Fibroblast of the aortic adventitia (primary cell): ENCODE measurements around the gene DNAH6. TPM values are rescaled to one million over a fixed set of nuclear protein-coding genes. Genes with fewer than 3 reads are reported as not detected.

ENCODE experiments used
- DNase-seq: peaks from one replicate; pipeline ENCODE4 v3.0.0-alpha.2; 2010; ENCODE audit warnings: low read depth
- H3K4me3 ChIP-seq: 2 replicates; pipeline ENCODE4 v1.5.1; 2011; ENCODE audit warnings: low read depth, mild to moderate bottlenecking, control low read depth, low read length, moderate library complexity
- CTCF ChIP-seq: IDR thresholded peaks from 2 replicates; pipeline ENCODE4 v1.5.1; 2011; ENCODE audit warnings: mild to moderate bottlenecking, low read length, control low read depth, inconsistent platforms; ENCODE audit not compliant: insufficient read depth
- total RNA-seq: library from RNA; depleted of rRNA; stranded (reverse); fragments of >200 nt; gene quantifications from 2 replicates; pipeline ENCODE4 v1.2.3, GENCODE V29; 2012; ENCODE audit warnings: low replicate concordance

The DNAH6 gene
- total RNA-seq, 1 donor = under 0.01 TPM

- DNase-seq = no peak
- no peak for TF ChIP-seq CTCF
- no peak overlapping the region for H3K4me3 ChIP-seq
Observed at GRCh38 chr2:84786601-84787000, 270.3 kb downstream of the DNAH6 start.

GRCh38 chr2:84788027-84788426, 271.7 kb downstream of the DNAH6 start:
- DNase-seq = no peak
- H3K4me3 ChIP-seq = no peak overlapping the region
- no peak for TF ChIP-seq CTCF

GRCh38 chr2:84788498-84788897, 272.2 kb downstream of the DNAH6 start:
- DNase-seq = no peak
- no peak overlapping the region for H3K4me3 ChIP-seq
- no peak for TF ChIP-seq CTCF

GRCh38 chr2:84792856-84793522, 276.7 kb downstream of the DNAH6 start:
- H3K4me3 ChIP-seq = no peak overlapping the region
- no peak for DNase-seq
- TF ChIP-seq CTCF = no peak

- H3K4me3 ChIP-seq = no peak overlapping the region
- no peak for TF ChIP-seq CTCF
- DNase-seq = no peak
Observed at GRCh38 chr2:84793641-84794040, 277.3 kb downstream of the DNAH6 start.

- no peak for DNase-seq
- no peak overlapping the region for H3K4me3 ChIP-seq
- TF ChIP-seq CTCF = no peak
Observed at GRCh38 chr2:84796798-84797197, 280.5 kb downstream of the DNAH6 start.

GRCh38 chr2:84797271-84797670, 281.0 kb downstream of the DNAH6 start:
- no peak for TF ChIP-seq CTCF
- DNase-seq = no peak

More at GRCh38 chr2:84797271-84797670, 281.0 kb downstream of the DNAH6 start:
- H3K4me3 ChIP-seq = no peak overlapping the region
